ENCODE measurements around the gene GOLGA2.

GOLGA2 gene

GRCh38 chr9:128208946-128209669 is 66.7 kb downstream of the GOLGA2 start:
- peak; percentile 38 for DNase-seq

GRCh38 chr9:128208386-128208785 is 67.4 kb downstream of the GOLGA2 start:
- DNase-seq, result no peak

- no peak for DNase-seq
These were observed 68.6 kb downstream of the GOLGA2 start for GRCh38 chr9:128206916-128207910.

GRCh38 chr9:128206484-128206883 is 69.3 kb downstream of the GOLGA2 start:
- DNase-seq, result no peak
